OCI-LY3 (cell line): ENCODE results near the gene PSMG1.

Experiments used
- CTCF ChIP-seq: fragments of 200-600, 300-600 bp; sonication (generic); IDR thresholded peaks from 2 replicates; pipeline ENCODE4 v1.5.1; 2014; ENCODE audit warnings: antibody characterized with exemption, low read length, low read depth
- EZH2phosphoT487 ChIP-seq: fragments of 200-600 bp; shearing (Covaris generic); IDR thresholded peaks from 2 replicates; pipeline ENCODE4 v1.6.1; 2018; ENCODE audit warnings: antibody characterized with exemption, mixed run types, low read depth

GRCh38 chr21:39149882-39150281 is 33.4 kb downstream of the PSMG1 start:
- no peak for TF ChIP-seq CTCF
- no peak for TF ChIP-seq EZH2phosphoT487
